ENCODE results near the gene RPS6KC1.

DNA sequence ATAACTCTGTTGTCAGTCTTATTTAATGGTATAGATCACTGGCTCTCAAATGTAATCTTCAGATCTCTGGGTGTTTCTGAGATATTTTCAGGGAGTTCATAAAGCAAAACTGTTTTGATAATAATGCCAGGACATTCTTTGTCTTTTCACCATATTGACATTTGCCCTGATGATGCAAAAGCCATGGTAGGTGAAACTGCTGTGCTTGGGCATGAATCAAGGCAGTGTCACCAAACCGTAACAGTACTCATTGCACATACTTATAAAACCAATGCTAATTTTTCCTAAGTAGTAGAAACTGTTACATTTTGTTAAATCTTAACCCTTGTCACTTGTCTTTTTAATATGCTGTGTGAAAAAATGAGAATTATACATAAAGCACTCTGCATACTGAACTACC, 76.0 kb downstream of the RPS6KC1 start:
- no peak for TF ChIP-seq CTCF (IDR thresholded peaks at IDR 0.05)
- no peak for TF ChIP-seq POLR2A (IDR thresholded peaks at IDR 0.05)
